Calu3 (cell line): ENCODE results near the gene PARVB. TPM values are rescaled to one million over a fixed set of nuclear protein-coding genes. Genes with fewer than 3 reads are reported as not detected.

ENCODE experiments used
- BruUV-seq: library from RNA; stranded (reverse); fragments of 400-500 nt; replicated peaks from 2 replicates; lab custom pipeline; 2021; lab: Mats Ljungman, UMichigan
- CTCF ChIA-PET: fragments of 300-600 bp; sonication (Branson Sonifier 250); formaldehyde crosslinking; loops from one replicate; lab custom pipeline; 2022; ENCODE audit warnings: antibody characterized with exemption; lab: Charles Lee
- DNase-seq: peaks from one replicate; pipeline ENCODE4 v3.0.0; 2022
- H3K27ac Mint-ChIP-seq: one replicate; pipeline ENCODE4 v1.8.0; 2022; ENCODE audit warnings: mixed read lengths; ENCODE audit not compliant: unreplicated experiment
- H3K27me3 Mint-ChIP-seq: one replicate; pipeline ENCODE4 v1.8.0; 2022; ENCODE audit warnings: mixed read lengths; ENCODE audit not compliant: unreplicated experiment
- H3K36me3 Mint-ChIP-seq: one replicate; pipeline ENCODE4 v1.8.0; 2022; ENCODE audit warnings: mild to moderate bottlenecking, moderate library complexity, mixed read lengths; ENCODE audit not compliant: insufficient read depth, unreplicated experiment
- H3K4me1 Mint-ChIP-seq: one replicate; pipeline ENCODE4 v1.8.0; 2022; ENCODE audit warnings: mild to moderate bottlenecking, low read depth, mixed read lengths; ENCODE audit not compliant: unreplicated experiment
- H3K4me3 Mint-ChIP-seq: one replicate; pipeline ENCODE4 v1.8.0; 2022; ENCODE audit warnings: mild to moderate bottlenecking, low read depth, moderate library complexity, mixed read lengths; ENCODE audit not compliant: unreplicated experiment
- H3K9me3 Mint-ChIP-seq: one replicate; pipeline ENCODE4 v1.8.0; 2022; ENCODE audit warnings: low read depth, mixed read lengths; ENCODE audit not compliant: unreplicated experiment
- CTCF ChIP-seq: fragments of 200-600 bp; IDR thresholded peaks from one replicate; pipeline ENCODE4 v1.8.0; 2022; ENCODE audit warnings: antibody characterized with exemption; ENCODE audit not compliant: unreplicated experiment
- intact Hi-C: fragments of 100-400 bp; cut with micrococcal nuclease; formaldehyde crosslinking; loops from one replicate; pipeline ENCODE4 v1.10.0; 2022; ENCODE audit not compliant: unreplicated experiment
- total RNA-seq: library from RNA; stranded (reverse); gene quantifications from 2 replicates; pipeline ENCODE4 v1.2.3, GENCODE V29; 2022

PARVB gene
- total RNA-seq, 1 experiment from 2014 or later, result 15.6 TPM

GRCh38 chr22:44210722-44211121 lies 186.6 kb downstream of the PARVB start:
- TF ChIP-seq CTCF, result no peak
- H3K27me3 Mint-ChIP-seq, result peaks cover 67% of the 10 kb centered on the region
- no peak overlapping the region for H3K4me3 Mint-ChIP-seq
- H3K36me3 Mint-ChIP-seq, result no peaks in the 10 kb centered on the region
- intact Hi-C loops, result no loop called here
- CTCF ChIA-PET, result interaction anchor here (0.6 to 1.0 kb wide), 3 partner anchors 173 to 1601 kb away, joined by 3 to 4 read pairs (median 3); no protein-coding TSS in a partner anchor
- no TSS peak for BruUV-seq
- no peaks in the 10 kb centered on the region for H3K4me1 Mint-ChIP-seq
- peaks cover 3% of the 10 kb centered on the region for H3K9me3 Mint-ChIP-seq
- H3K27ac Mint-ChIP-seq, result no peak overlapping the region
- DNase-seq, result no peak

GRCh38 chr22:44211256-44211945 lies 187.3 kb downstream of the PARVB start:
- Mint-ChIP-seq H3K27ac (no peak overlapping the region), H3K36me3 (no peaks in the 10 kb centered on the region), H3K27me3 (peaks cover 64% of the 10 kb centered on the region), H3K9me3 (peaks cover 3% of the 10 kb centered on the region), H3K4me1 (no peaks in the 10 kb centered on the region), H3K4me3 (no peak overlapping the region)
- BruUV-seq, result no TSS peak
- TF ChIP-seq CTCF, result no peak
- intact Hi-C loops, result no loop called here
- no peak for DNase-seq
- CTCF ChIA-PET, result interaction anchor here (0.6 to 1.0 kb wide), 3 partner anchors 172 to 1600 kb away, joined by 3 to 4 read pairs (median 3); no protein-coding TSS in a partner anchor

- CTCF ChIA-PET, result no interaction called here
- Mint-ChIP-seq H3K27me3 (peaks cover 64% of the 10 kb centered on the region), H3K4me1 (no peaks in the 10 kb centered on the region), H3K9me3 (peaks cover 3% of the 10 kb centered on the region), H3K36me3 (no peaks in the 10 kb centered on the region), H3K27ac (no peak overlapping the region), H3K4me3 (no peak overlapping the region)
- TF ChIP-seq CTCF, result no peak
- DNase-seq, result no peak
- intact Hi-C loops, result no loop called here
- no TSS peak for BruUV-seq
These were observed 188.1 kb downstream of the PARVB start for GRCh38 chr22:44211946-44212930.

GRCh38 chr22:44212936-44213335 lies 188.8 kb downstream of the PARVB start:
- BruUV-seq, result no TSS peak
- H3K4me3 Mint-ChIP-seq, result no peak overlapping the region

More at GRCh38 chr22:44212936-44213335, 188.8 kb downstream of the PARVB start:
- intact Hi-C loops, result no loop called here
- Mint-ChIP-seq H3K9me3 (peaks cover 3% of the 10 kb centered on the region), H3K27ac (no peak overlapping the region), H3K36me3 (no peaks in the 10 kb centered on the region), H3K27me3 (peaks cover 58% of the 10 kb centered on the region), H3K4me1 (no peaks in the 10 kb centered on the region)
- CTCF ChIA-PET, result no interaction called here
- no peak for TF ChIP-seq CTCF
- no peak for DNase-seq
